HG02588 (cell line): Measurements from ENCODE around the gene GPRIN2.

ENCODE experiments used
- ATAC-seq: cut with Tn5 transposase; IDR thresholded peaks from one replicate; pipeline ENCODE4 v1.9.1; 2021; ENCODE audit warnings: mild to moderate bottlenecking, moderate library complexity; ENCODE audit not compliant: unreplicated experiment

GPRIN2 gene

GRCh38 chr10:46550076-46550790, 6.2 kb downstream of the GPRIN2 start:
- no peak for ATAC-seq

- ATAC-seq: no peak
These were observed 7.0 kb downstream of the GPRIN2 start for GRCh38 chr10:46549171-46550075.

DNA sequence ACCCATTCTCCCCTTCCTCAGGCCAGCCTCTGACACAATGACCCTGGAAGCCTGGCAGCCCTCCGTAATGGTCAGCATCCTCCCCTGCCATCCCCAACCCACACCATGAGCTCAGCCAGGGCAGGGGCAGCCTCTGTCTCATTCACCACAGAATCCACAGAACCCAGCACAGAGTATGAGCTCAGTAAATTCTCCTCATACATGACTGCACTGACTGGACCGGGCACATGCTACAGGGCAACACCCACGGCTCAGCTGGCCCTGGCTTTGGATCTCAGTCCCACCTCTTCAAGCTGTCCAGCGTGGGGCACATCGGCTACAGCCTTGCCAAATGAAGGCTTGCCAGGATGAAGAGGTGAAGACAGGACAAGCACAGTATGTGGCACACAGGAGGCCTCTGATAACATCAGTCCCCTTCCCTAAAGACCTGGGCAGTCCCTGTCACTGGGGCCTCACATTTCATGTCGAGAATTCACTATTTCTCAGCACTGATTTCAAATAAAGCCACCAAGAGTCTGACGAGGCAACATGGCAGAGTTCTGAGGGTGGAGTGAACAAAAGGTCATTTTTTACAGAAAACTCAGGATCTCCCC, 7.9 kb downstream of the GPRIN2 start:
- no peak for ATAC-seq

- ATAC-seq: no peak
These were observed 8.6 kb downstream of the GPRIN2 start for GRCh38 chr10:46547541-46548497.

- no peak for ATAC-seq
These were observed 9.6 kb downstream of the GPRIN2 start for GRCh38 chr10:46546591-46547540.

GRCh38 chr10:46545861-46546590, 10.4 kb downstream of the GPRIN2 start:
- ATAC-seq: no peak

DNA sequence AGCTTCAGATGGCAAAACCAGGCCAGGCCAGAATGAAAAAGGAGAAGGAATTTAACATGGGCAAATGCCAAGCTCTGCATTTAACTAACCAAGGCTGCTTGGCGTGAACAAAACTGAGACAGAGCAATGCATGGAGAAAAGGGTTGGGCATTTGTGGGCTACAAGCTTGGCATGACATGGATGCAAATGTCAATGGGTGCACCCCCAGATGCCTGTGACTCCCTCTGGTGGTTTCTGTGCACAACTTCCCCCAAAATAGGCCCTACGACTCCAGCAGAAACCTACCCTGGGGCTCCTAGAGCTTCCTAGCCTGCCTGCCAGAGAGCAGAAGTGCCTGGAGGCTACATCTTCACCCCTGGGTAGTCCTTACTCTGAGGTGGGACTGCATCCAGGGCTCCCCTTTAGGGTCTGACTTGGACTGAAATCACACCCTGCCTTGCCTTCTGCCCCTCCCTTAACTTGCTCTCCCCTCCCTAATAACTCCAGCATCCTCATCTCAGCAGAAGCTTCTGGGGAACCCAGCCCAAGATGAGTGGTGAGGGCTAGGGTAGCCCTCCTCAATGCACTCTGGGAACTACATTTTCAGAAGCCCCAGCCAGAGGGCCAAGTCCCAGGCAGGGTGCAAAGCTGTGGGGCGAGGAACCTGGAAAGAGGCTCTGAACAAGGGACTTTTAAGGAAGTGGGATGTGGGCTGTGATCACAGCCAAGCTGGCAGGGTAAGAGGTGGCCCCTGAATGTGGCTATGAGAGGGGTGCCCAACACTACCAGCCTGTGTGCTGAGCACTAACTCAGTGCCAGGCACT, 11.3 kb downstream of the GPRIN2 start:
- no peak for ATAC-seq

DNA sequence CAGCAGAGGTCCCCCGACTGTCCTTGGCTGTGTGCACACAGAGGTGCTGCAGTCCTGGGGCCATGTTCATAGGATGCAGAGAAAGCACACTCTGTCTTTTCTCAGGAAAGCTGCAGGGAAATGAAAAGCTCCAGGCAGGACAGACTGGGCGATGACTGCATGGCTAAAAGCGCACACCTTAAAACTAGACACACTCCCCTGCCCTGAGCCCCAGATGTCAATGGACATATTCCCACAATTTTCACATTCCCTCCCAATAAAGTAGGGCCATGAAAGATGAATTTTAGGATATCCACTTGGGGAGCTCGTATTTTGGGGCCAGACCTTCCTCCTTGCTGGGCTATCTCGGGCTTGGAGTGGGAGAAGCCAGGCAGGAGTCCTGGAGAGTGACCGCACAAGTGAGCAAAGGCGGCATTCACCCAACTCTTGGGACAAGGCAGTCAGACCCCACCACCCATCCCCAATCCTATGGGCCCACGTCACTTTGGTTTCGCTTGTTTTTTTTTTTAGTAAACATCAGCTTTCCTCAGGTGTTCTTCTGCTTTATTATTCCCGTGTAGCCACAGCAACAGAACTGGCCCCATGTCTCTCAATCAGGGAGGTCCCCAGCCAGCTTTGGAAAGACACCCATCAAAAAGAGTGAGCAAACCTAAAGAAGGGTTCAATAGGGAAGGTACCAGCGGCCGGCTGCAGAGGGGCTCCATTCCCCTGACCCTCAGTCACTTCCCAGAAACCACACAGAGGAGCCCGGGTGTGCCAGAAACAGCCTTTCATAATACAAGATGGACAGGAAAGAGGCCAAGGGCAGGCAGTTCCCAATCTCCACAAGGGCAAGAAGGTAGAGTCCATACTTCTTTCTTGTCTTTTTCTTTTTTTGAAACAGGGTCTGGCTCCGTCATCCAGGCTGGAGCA, 12.7 kb downstream of the GPRIN2 start:
- ATAC-seq: no peak

- ATAC-seq: no peak
These were observed 13.6 kb downstream of the GPRIN2 start for GRCh38 chr10:46542567-46543465.

DNA sequence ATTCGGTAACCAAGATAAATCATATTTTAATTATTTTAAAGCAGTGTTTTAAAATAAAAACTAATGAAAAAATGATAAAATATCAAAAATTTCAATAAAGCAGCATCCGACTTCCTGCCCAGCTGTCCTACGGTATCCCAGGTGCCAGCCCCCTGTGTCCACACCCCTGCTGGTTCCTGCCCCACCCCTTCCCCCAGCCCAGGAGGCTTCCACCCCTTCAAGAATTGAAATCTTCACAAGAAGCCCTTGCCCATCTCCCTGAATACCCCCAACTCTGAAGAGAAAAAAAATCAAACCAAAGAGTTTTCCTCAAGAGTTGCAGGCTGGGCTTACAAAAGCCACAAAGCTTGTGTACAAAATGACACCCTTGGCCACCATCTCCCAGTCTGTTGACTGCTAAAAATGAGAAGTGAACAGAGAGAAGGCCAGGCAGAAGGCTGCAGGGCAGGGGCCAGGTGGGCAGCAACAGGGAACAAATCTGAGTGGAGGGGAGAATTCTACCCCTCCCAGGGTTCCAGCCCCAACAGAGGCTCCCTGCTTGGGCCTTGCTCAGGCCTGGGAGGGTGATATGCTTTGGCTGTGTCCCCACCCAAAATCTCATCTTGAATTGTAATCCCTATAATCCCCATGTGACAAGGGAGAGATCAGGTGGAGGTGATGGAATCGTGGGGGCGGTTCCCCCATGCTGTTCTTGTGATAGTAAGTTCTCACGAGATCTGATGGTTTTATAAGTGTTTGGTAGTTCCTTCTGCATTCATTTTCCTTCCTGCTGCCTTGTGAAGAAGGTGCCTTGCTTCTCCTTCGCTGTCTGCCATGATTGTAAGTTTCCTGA, 14.5 kb downstream of the GPRIN2 start:
- ATAC-seq: no peak

DNA sequence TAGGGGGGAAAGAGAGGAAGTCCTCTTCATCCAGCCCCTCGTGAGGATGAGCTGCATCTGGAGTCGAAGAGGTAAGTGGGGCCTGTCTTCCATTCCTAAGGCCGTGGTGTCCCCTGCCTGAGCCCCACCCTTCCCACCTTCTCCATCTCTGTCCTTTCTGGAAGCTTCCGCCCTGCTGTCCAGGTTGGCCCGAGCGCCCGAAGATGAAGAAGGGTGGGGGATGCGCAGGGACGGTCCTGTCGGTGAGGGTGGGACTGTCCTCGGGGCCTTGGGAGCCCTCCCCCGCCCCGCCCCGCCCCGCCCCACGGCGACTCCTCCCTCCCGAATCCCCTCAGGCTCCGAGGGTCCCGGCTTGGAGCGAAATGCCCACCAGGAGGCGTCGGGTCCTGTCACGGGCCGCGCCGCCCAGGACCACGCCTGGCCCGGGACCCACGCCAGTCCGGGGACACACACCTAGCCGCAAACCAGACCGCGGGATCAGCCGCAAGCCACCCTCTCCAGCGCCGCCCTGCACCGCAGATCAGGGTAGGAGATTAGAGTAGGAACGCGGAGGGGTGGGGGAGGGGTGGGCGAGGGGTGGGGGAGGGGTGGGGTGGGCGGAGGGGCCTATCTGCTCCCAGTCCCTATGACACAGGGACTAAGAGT, 15.3 kb downstream of the GPRIN2 start:
- ATAC-seq: no peak

- no peak for ATAC-seq
These were observed 15.9 kb downstream of the GPRIN2 start for GRCh38 chr10:46540412-46541016.

- no peak for ATAC-seq
These were observed 16.7 kb downstream of the GPRIN2 start for GRCh38 chr10:46539596-46540411.
